ENCODE results near the gene TESK2. TPM values are rescaled to one million over a fixed set of nuclear protein-coding genes. Genes with fewer than 3 reads are reported as not detected.
A peak's percentile ranks its signal among the peaks of the same experiment; 100 is the strongest.
"Not testable (repeated sequence)": the region's sequence is repeated elsewhere in the genome, so short reads cannot be mapped to it uniquely, and the experiment has no call there.

Gene TESK2
- total RNA-seq, 1 donor from 2014 or later = 14.9 TPM

DNA sequence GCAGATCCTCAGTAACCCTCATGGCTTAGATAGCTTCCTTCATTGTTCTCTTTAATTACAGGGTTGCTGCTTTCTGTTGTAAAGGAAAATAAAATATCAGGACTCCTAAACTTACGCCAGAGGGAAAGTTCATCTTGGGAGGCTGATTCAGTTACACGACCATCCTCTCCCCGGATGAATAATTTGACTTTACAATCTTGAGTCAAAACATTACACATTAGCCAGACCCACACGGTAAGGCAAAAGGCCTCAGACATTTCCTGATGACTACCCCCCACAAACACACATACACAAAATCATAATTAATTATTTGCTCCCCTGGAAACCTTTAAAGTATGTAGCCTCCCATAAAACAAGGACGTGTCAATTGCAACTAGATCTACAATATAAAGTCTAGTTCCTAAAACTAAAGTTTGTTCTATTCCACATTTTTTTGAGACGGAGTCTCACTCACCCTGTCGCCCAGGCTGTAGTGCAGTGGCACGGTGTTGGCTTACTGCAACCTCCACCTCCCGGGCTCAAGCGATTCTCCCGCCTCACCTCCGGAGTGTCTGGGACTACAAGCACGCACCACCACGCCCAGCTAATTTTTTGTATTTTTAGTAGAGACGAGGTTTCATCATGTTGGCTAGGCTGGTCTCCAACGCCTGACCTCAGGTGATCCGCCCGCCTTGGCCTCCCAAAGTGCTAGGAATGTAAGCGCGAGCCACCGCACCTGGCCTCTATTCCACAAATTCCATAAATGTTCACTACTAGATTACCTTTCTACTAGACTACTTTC lies 31.6 kb upstream of the TESK2 start:
- Histone ChIP-seq H4K20me1 (ENCODE audit: low read depth) (peaks cover 18% of the 10 kb centered on the region), H3K4me3 (peak overlapping the region; percentile 89), H3K4me1 (peaks cover 23% of the 10 kb centered on the region), H3F3A (ENCODE audit: low read depth) (peaks cover 28% of the 10 kb centered on the region), H3K4me2 (peak overlapping the region; percentile 92), H3K9ac (no peak overlapping the region), H3K36me3 (no peaks in the 10 kb centered on the region), H3K9me3 (ENCODE audit: low read depth) (no peaks in the 10 kb centered on the region), H2AFZ (replicated peaks) (peak overlapping the region; percentile 91), H3K27me3 (no peaks in the 10 kb centered on the region), H3K27ac (peak overlapping the region; percentile 6), H3K79me2 (ENCODE audit: low read depth) (peaks cover 47% of the 10 kb centered on the region)
- DNase-seq (ENCODE audit: low spot score) = no peak
- H3K4me1 Mint-ChIP-seq = peaks cover 37% of the 10 kb centered on the region
- H3K36me3 Mint-ChIP-seq = no peaks in the 10 kb centered on the region
- TF ChIP-seq EZH2 (IDR thresholded peaks at IDR 0.05) = no peak
- no peak for TF ChIP-seq EZH2phosphoT487 (IDR thresholded peaks at IDR 0.05)
- TF ChIP-seq, protein P1, sequence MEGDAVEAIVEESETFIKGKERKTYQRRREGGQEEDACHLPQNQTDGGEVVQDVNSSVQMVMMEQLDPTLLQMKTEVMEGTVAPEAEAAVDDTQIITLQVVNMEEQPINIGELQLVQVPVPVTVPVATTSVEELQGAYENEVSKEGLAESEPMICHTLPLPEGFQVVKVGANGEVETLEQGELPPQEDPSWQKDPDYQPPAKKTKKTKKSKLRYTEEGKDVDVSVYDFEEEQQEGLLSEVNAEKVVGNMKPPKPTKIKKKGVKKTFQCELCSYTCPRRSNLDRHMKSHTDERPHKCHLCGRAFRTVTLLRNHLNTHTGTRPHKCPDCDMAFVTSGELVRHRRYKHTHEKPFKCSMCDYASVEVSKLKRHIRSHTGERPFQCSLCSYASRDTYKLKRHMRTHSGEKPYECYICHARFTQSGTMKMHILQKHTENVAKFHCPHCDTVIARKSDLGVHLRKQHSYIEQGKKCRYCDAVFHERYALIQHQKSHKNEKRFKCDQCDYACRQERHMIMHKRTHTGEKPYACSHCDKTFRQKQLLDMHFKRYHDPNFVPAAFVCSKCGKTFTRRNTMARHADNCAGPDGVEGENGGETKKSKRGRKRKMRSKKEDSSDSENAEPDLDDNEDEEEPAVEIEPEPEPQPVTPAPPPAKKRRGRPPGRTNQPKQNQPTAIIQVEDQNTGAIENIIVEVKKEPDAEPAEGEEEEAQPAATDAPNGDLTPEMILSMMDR (IDR thresholded peaks at IDR 0.05) = no peak
- no peaks in the 10 kb centered on the region for H3K9me3 Mint-ChIP-seq
- H3K27me3 Mint-ChIP-seq (ENCODE audit: insufficient read depth, low read depth) = peaks cover 3% of the 10 kb centered on the region
- peak overlapping the region; percentile 88 for H3K27ac Mint-ChIP-seq
- peak overlapping the region; percentile 90 for H3K4me3 Mint-ChIP-seq

DNA sequence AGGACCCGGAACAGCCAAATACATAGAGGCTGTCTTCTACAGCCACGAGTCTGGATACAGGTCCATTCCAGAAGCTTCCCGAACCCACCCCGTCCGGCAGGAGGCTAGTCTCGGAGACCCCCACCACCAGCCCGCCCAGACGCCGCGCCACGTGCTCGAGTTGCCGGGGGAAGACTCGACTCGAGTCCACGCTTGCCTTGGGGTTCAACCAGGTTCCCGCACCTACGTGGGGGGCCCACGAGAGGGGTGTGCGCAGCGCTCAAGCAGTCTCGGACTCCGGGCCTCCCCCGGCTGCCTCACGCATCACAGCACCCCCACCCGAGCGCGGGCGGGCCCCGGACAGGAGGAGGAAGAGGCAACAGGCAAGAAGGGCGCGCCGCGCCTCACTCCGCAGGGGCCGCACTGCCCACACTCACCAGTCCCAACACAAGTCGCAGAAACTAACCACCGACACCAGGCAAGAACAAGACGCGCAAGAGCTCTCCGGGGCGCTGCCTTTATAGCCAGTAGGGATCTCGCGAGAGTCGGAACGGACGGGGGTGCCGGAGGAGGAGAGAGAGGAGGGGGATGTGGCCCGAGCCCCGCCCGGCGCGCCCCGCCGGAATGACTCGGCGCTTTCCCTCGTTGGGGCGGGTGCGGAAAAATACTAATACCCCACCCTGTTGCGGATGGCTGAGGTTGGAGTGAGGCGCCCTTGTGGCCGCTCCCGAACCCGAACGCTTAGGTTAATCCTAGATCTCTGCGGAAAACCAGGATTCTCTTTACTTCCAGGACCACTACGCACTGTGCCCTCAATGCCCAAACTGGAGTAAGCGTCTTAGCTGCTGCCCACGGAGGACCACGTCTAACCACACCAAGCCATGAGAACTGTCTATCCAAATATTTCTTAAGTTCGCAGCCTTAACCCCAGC lies 30.7 kb upstream of the TESK2 start, which contains the start of gene PRDX1:
Gene PRDX1 (minus strand): TSS at position 472 of the 911 bp plus-strand sequence. CDS start 2,841 bp downstream, outside the sequence.
- TF ChIP-seq, protein P1 (IDR thresholded peaks at IDR 0.05) = peak; percentile 17
- TF ChIP-seq EZH2phosphoT487 (IDR thresholded peaks at IDR 0.05) (no peak), EZH2 (IDR thresholded peaks at IDR 0.05) (no peak)
- Mint-ChIP-seq H3K4me3 (peak within 1 kb of the TSS; percentile 90), H3K9me3 (no peaks in the 10 kb centered on the region), H3K27me3 (ENCODE audit: insufficient read depth, low read depth) (peaks cover 3% of the 10 kb centered on the region), H3K36me3 (peaks cover 3% of the 10 kb centered on the region), H3K27ac (peak within 1 kb of the TSS; percentile 88), H3K4me1 (peaks cover 34% of the 10 kb centered on the region)
- H3K4me1 ChIP-seq = peaks cover 23% of the 10 kb centered on the region
- peaks cover 55% of the 10 kb centered on the region for H3K79me2 ChIP-seq (ENCODE audit: low read depth)
- peak within 1 kb of the TSS; percentile 40 for H3K27ac ChIP-seq
- H2AFZ ChIP-seq (replicated peaks) = peak within 1 kb of the TSS; percentile 91
- peak; percentile 96 for DNase-seq (ENCODE audit: low spot score)
- no peaks in the 10 kb centered on the region for H3K27me3 ChIP-seq
- peaks cover 23% of the 10 kb centered on the region for H4K20me1 ChIP-seq (ENCODE audit: low read depth)
- peak within 1 kb of the TSS; percentile 85 for H3K9ac ChIP-seq
- H3F3A ChIP-seq (ENCODE audit: low read depth) = peaks cover 28% of the 10 kb centered on the region
- peak within 1 kb of the TSS; percentile 89 for H3K4me3 ChIP-seq
- no peaks in the 10 kb centered on the region for H3K9me3 ChIP-seq (ENCODE audit: low read depth)
- H3K36me3 ChIP-seq = no peaks in the 10 kb centered on the region
- H3K4me2 ChIP-seq = peak within 1 kb of the TSS; percentile 92

DNA sequence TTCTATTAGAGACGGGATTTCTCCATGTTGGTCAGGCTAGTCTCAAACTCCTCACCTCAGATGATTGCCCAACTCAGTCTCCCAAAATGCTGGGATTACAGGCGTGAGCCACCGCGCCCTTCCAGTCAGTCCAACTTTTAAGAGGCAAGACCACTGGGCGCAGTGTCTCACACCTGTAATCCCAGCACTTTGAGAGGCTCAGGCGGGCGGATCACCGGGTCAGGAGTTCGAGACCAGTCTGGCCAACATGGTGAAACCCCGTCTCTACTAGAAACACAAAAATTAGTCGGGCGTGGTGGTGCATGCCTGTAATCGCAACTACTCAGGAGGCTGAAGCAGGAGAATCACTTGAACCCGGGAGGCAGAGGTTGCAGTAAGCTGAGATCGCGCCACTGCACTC lies 28.8 kb upstream of the TESK2 start:
- Histone ChIP-seq H3F3A (ENCODE audit: low read depth) (peaks cover 21% of the 10 kb centered on the region), H3K79me2 (ENCODE audit: low read depth) (peaks cover 64% of the 10 kb centered on the region), H3K4me2 (peak overlapping the region; percentile 64), H3K4me1 (peaks cover 18% of the 10 kb centered on the region), H4K20me1 (ENCODE audit: low read depth) (peaks cover 34% of the 10 kb centered on the region), H3K4me3 (peak overlapping the region; percentile 4)
- not testable (repeated sequence) for H3K27me3 ChIP-seq; H3K9me3 ChIP-seq (ENCODE audit: low read depth); H2AFZ ChIP-seq (replicated peaks); H3K36me3 ChIP-seq; H3K27me3 Mint-ChIP-seq (ENCODE audit: insufficient read depth, low read depth); DNase-seq (ENCODE audit: low spot score); H3K9ac ChIP-seq; H3K9me3 Mint-ChIP-seq; H3K27ac ChIP-seq; H3K27ac Mint-ChIP-seq
- H3K4me1 Mint-ChIP-seq = peaks cover 21% of the 10 kb centered on the region
- H3K4me3 Mint-ChIP-seq = peak overlapping the region; percentile 90
- H3K36me3 Mint-ChIP-seq = peaks cover 10% of the 10 kb centered on the region
